HepG2 (cell line): ENCODE data around the gene FAM117A. TPM values are rescaled to one million over a fixed set of nuclear protein-coding genes. Genes with fewer than 3 reads are reported as not detected.

Experiments used
- ATAC-seq: fragments of 200-7000 bp; cut with Tn5 transposase; 3 replicates; pipeline ENCODE4 v1.9.1; 2020; ENCODE audit warnings: mild to moderate bottlenecking, moderate library complexity
- BruUV-seq: library from RNA; stranded (reverse); fragments of 400-500 nt; replicated peaks from 2 replicates; lab custom pipeline; 2021; lab: Mats Ljungman, UMichigan
- CTCF ChIA-PET: fragments of 300-600 bp; formaldehyde crosslinking; extraction: SDS; loops from one replicate; lab custom pipeline; 2021; ENCODE audit warnings: low total read pairs, inconsistent platforms, low intra/inter-chr PET ratio; lab: Yijun Ruan, JAX
- POLR2A ChIA-PET: fragments of 350-600 bp; sonication (Branson Sonifier 250); formaldehyde crosslinking; loops from one replicate; lab custom pipeline; 2020; ENCODE audit warnings: antibody characterized with exemption, inconsistent platforms; lab: Yijun Ruan, JAX
- DNase-seq: peaks from one replicate; pipeline ENCODE4 v3.0.0-alpha.2; 2015; ENCODE audit warnings: low spot score
- FAIRE-seq: peaks from 3 replicates; lab custom pipeline; 2011; peaks lifted over from hg19 to GRCh38; lab: Jason Lieb, UNC
- H2AFZ ChIP-seq: one replicate; pipeline ENCODE4 v1.6.1; 2011; ENCODE audit warnings: low read length, inconsistent platforms
- H3K27ac ChIP-seq: fragments of 300-600 bp; 3 replicates; pipeline ENCODE4 v1.8.0; 2011; ENCODE audit warnings: mixed run types, mild to moderate bottlenecking, mixed read lengths, low read length, inconsistent platforms; ENCODE audit not compliant: insufficient read depth; ENCODE audit errors: extremely low read length
- H3K27me3 ChIP-seq, 2 experiments: fragments of 200-600 bp in 1 of 2; 2 replicates in 1 of 2; 3 replicates in 1 of 2; pipeline versions ENCODE4 v1.6.0 to v1.8.0; 2011; ENCODE audit warnings: low read length in 2 of 2, mild to moderate bottlenecking in 2 of 2, moderate library complexity in 2 of 2, inconsistent platforms in 1 of 2; ENCODE audit not compliant: insufficient read depth in 2 of 2, control insufficient read depth in 1 of 2
- H3K36me3 ChIP-seq, 2 experiments: fragments of 200-600 bp in 1 of 2; replicated peaks in 1 of 2; 2 replicates in 1 of 2; 3 replicates in 1 of 2; pipeline versions ENCODE4 v1.5.1 to v1.8.0; 2011; ENCODE audit warnings: low read length in 2 of 2, inconsistent platforms in 1 of 2; ENCODE audit not compliant: insufficient read depth in 2 of 2, control insufficient read depth in 1 of 2
- H3K4me1 ChIP-seq: 2 replicates; pipeline ENCODE4 v1.5.1; 2012; ENCODE audit warnings: low read length, inconsistent platforms; ENCODE audit not compliant: insufficient read depth
- H3K4me2 ChIP-seq: 2 replicates; pipeline ENCODE4 v1.6.0; 2011; ENCODE audit warnings: low read depth, low read length, inconsistent platforms
- H3K4me3 ChIP-seq, 3 experiments: fragments of 200-600 bp in 1 of 3; sonication (generic), shearing (Covaris generic) in 1 of 3; replicated peaks in 1 of 3; 2 replicates each; pipeline ENCODE4 v1.5.1; 2011 to 2016; ENCODE audit warnings: low read length in 3 of 3, inconsistent platforms in 2 of 3, low read depth in 2 of 3, mild to moderate bottlenecking in 2 of 3, control low read depth in 1 of 3, mixed read lengths in 1 of 3; ENCODE audit not compliant: insufficient read depth in 1 of 3
- H3K79me2 ChIP-seq: one replicate; pipeline ENCODE4 v1.6.1; 2011; ENCODE audit warnings: low read length, inconsistent platforms; ENCODE audit not compliant: insufficient read depth
- H3K9ac ChIP-seq: 2 replicates; pipeline ENCODE4 v1.6.0; 2011; ENCODE audit warnings: mild to moderate bottlenecking, low read depth, low read length, inconsistent platforms; ENCODE audit not compliant: insufficient read depth
- H3K9me3 ChIP-seq: 2 replicates; pipeline ENCODE4 v1.5.1; 2012; ENCODE audit warnings: mild to moderate bottlenecking, low read length
- H4K20me1 ChIP-seq: 2 replicates; pipeline ENCODE4 v1.6.0; 2011; ENCODE audit warnings: inconsistent platforms, mild to moderate bottlenecking, low read length, moderate library complexity; ENCODE audit not compliant: insufficient read depth
- CHCHD3 ChIP-seq: sonication (generic); formaldehyde crosslinking; IDR thresholded peaks from 2 replicates; pipeline ENCODE4 v1.8.0; 2022; ENCODE audit warnings: mild to moderate bottlenecking, missing genetic modification reagents, moderate library complexity
- FUBP1 ChIP-seq: sonication (generic); formaldehyde crosslinking; IDR thresholded peaks from 2 replicates; pipeline ENCODE4 v1.5.1; 2020; ENCODE audit warnings: missing genetic modification reagents, mild to moderate bottlenecking, borderline replicate concordance
- GRHL1 ChIP-seq: sonication (generic); formaldehyde crosslinking; conservative IDR thresholded peaks from 2 replicates; pipeline ENCODE4 v1.8.0; 2022; ENCODE audit warnings: missing genetic modification reagents
- KDM1A ChIP-seq: IDR thresholded peaks from 2 replicates; pipeline ENCODE4 v1.6.1; 2016; ENCODE audit warnings: missing compliant biosample characterization
- NFKBIZ ChIP-seq: IDR thresholded peaks from 2 replicates; pipeline ENCODE4 v1.6.1; 2018; ENCODE audit warnings: missing genetic modification reagents, missing compliant biosample characterization
- NR3C1 ChIP-seq: sonication (generic); formaldehyde crosslinking; IDR thresholded peaks from 2 replicates; pipeline ENCODE4 v1.4.0; 2020; ENCODE audit warnings: missing genetic modification reagents
- RAD21 ChIP-seq: fragments of 450-650 bp; formaldehyde crosslinking; IDR thresholded peaks from 2 replicates; pipeline ENCODE4 v1.5.0; 2020; ENCODE audit warnings: mild to moderate bottlenecking
- RARG ChIP-seq: sonication (generic); formaldehyde crosslinking; IDR thresholded peaks from 2 replicates; pipeline ENCODE4 v1.4.0; 2020; ENCODE audit warnings: low read depth, mild to moderate bottlenecking, missing genetic modification reagents
- ZNF432 ChIP-seq: sonication (generic); formaldehyde crosslinking; IDR thresholded peaks from 2 replicates; pipeline ENCODE4 v1.5.0; 2020; ENCODE audit warnings: missing genetic modification reagents, mild to moderate bottlenecking, borderline replicate concordance
- ZNF766 ChIP-seq: sonication (generic); formaldehyde crosslinking; IDR thresholded peaks from 2 replicates; pipeline ENCODE4 v1.5.0; 2020; ENCODE audit warnings: missing genetic modification reagents, borderline replicate concordance
- WGBS: methylation state at CpG from one replicate; pipeline ENCODE4 v1.1.6; 2017; ENCODE audit warnings: low lambda C conversion rate; 5-methylcytosine and 5-hydroxymethylcytosine counted together
- in situ Hi-C: cut with HindIII; loops from 2 replicates; pipeline ENCODE4 v1.10.0; 2017; ENCODE audit warnings: low pct_unique_long_range_greater_than_20kb; ENCODE audit not compliant: extremely low pct_ligation_motif_present
- intact Hi-C: fragments of 100-400 bp; cut with micrococcal nuclease; formaldehyde crosslinking; loops from one replicate; pipeline ENCODE4 v1.10.0; 2022; ENCODE audit not compliant: unreplicated experiment
- polyA plus RNA-seq, 8 experiments: library from polyadenylated mRNA; depleted of rRNA in 3 of 8; stranded (reverse) in 7 of 8; unstranded in 1 of 8; fragments of >200 nt; fragmentation: Illumina TruSeq in 4 of 8; extraction: Trizol in 4 of 8; gene quantifications; 2 replicates each; pipeline versions ENCODE4 v1.2.1 to v1.2.3, GENCODE V29; 2011 to 2016; ENCODE audit warnings: low read depth in 4 of 8, missing spikeins in 1 of 8, mixed read lengths in 1 of 8; ENCODE audit not compliant: insufficient read depth in 1 of 8
- total RNA-seq, 5 experiments: library from RNA; depleted of rRNA; stranded (reverse); fragments of >200 nt; fragmentation: Illumina TruSeq; extraction: Trizol; gene quantifications; 2 replicates each; pipeline ENCODE4 v1.2.3, GENCODE V29; 2016; ENCODE audit warnings: low read depth in 1 of 5

FAM117A gene
- total and polyA plus RNA-seq, 2 of the 13 experiments (the other 11 are each of a cell fraction or from before 2014, with no cell fraction given): 12.1 to 19.8 TPM

GRCh38 chr17:49742166-49742638 is 21.7 kb downstream of the FAM117A start:
- no peak overlapping the region for H3K4me3 ChIP-seq
- H4K20me1 ChIP-seq: no peaks in the 10 kb centered on the region
- 94% methylated on average over 1 of the region's 1 CpG for WGBS
- no peaks in the 10 kb centered on the region for H3K27me3 ChIP-seq
- ChIA-PET POLR2A (interaction anchor here (3.4 kb wide), 1 partner anchor 22 kb away, joined by 13 read pairs; the partner anchor contains the start of gene FAM117A), CTCF (no interaction called here)
- H3K9ac ChIP-seq: no peak overlapping the region
- H3K27ac ChIP-seq: no peak overlapping the region
- no peaks in the 10 kb centered on the region for H3K79me2 ChIP-seq
- H3K9me3 ChIP-seq: no peaks in the 10 kb centered on the region
- FAIRE-seq (no peak), ATAC-seq (no peak), DNase-seq (no peak)
- TF ChIP-seq GRHL1 (CRISPR knock-in tag) (no peak), CHCHD3 (CRISPR knock-in tag) (no peak), ZNF432 (CRISPR knock-in tag) (no peak), RAD21 (CRISPR knock-in tag) (no peak), ZNF766 (CRISPR knock-in tag) (no peak), NFKBIZ (CRISPR knock-in tag) (no peak), FUBP1 (CRISPR knock-in tag) (no peak), RARG (CRISPR knock-in tag) (no peak), NR3C1 (CRISPR knock-in tag) (no peak), KDM1A (CRISPR knock-in tag) (no peak)
- BruUV-seq: no TSS peak
- H3K4me1 ChIP-seq: peaks cover 37% of the 10 kb centered on the region
- intact Hi-C loops (no loop called here), in situ Hi-C loops (no loop called here)
- no peak overlapping the region for H2AFZ ChIP-seq
- no peak overlapping the region for H3K4me2 ChIP-seq
- H3K36me3 ChIP-seq: no peaks in the 10 kb centered on the region
